HepG2 (cell line): Measurements from ENCODE around the gene APRT. TPM values are rescaled to one million over a fixed set of nuclear protein-coding genes. Genes with fewer than 3 reads are reported as not detected.

Source experiments
- CBX5 ChIP-seq: sonication (generic); formaldehyde crosslinking; IDR thresholded peaks from 2 replicates; pipeline ENCODE4 v1.4.0; 2020; ENCODE audit warnings: missing genetic modification reagents, borderline replicate concordance
- ELF4 ChIP-seq: sonication (generic); formaldehyde crosslinking; IDR thresholded peaks from 2 replicates; pipeline ENCODE4 v1.5.0; 2020; ENCODE audit warnings: missing genetic modification reagents, mild to moderate bottlenecking, moderate library complexity, borderline replicate concordance
- MZF1 ChIP-seq: sonication (generic); formaldehyde crosslinking; IDR thresholded peaks from 2 replicates; pipeline ENCODE4 v1.8.1; 2023; ENCODE audit warnings: mild to moderate bottlenecking, missing genetic modification reagents, borderline replicate concordance
- NCOA2 ChIP-seq: sonication (generic); formaldehyde crosslinking; IDR thresholded peaks from 2 replicates; pipeline ENCODE4 v1.8.0; 2022; ENCODE audit warnings: inconsistent platforms
- NFKBIZ ChIP-seq: IDR thresholded peaks from 2 replicates; pipeline ENCODE4 v1.6.1; 2018; ENCODE audit warnings: missing genetic modification reagents, missing compliant biosample characterization
- NONO ChIP-seq, 2 experiments: fragments of 450-650 bp in 1 of 2; sonication (generic) in 1 of 2; formaldehyde crosslinking in 1 of 2; IDR thresholded peaks in 1 of 2; conservative IDR thresholded peaks in 1 of 2; 2 replicates each; pipeline versions ENCODE4 v1.6.1 to v1.8.0; 2017 to 2022; ENCODE audit warnings: mild to moderate bottlenecking in 1 of 2, missing genetic modification reagents in 1 of 2, moderate library complexity in 1 of 2
- PAXIP1 ChIP-seq: sonication (generic); formaldehyde crosslinking; conservative IDR thresholded peaks from 2 replicates; pipeline ENCODE4 v1.4.0; 2020; ENCODE audit warnings: mild to moderate bottlenecking, missing genetic modification reagents, moderate library complexity
- PREB ChIP-seq: sonication (generic); formaldehyde crosslinking; IDR thresholded peaks from 2 replicates; pipeline ENCODE4 v1.4.0; 2020; ENCODE audit warnings: missing genetic modification reagents
- TBL1XR1 ChIP-seq: fragments of 150-350 bp; IDR thresholded peaks from 2 replicates; pipeline ENCODE4 v1.6.1; 2014; ENCODE audit warnings: borderline replicate concordance, low read length; ENCODE audit not compliant: partially characterized antibody
- ZBTB10 ChIP-seq: sonication (generic); formaldehyde crosslinking; IDR thresholded peaks from 2 replicates; pipeline ENCODE4 v1.4.0; 2020; ENCODE audit warnings: missing genetic modification reagents, borderline replicate concordance
- ZBTB49 ChIP-seq: sonication (generic); formaldehyde crosslinking; IDR thresholded peaks from 2 replicates; pipeline ENCODE4 v1.4.0; 2020; ENCODE audit warnings: missing genetic modification reagents, borderline replicate concordance
- ZGPAT ChIP-seq: IDR thresholded peaks from 2 replicates; pipeline ENCODE4 v1.6.1; 2016; ENCODE audit warnings: mild to moderate bottlenecking
- ZKSCAN5 ChIP-seq: sonication (generic); formaldehyde crosslinking; IDR thresholded peaks from 2 replicates; pipeline ENCODE4 v1.5.1; 2020; ENCODE audit warnings: mild to moderate bottlenecking, missing genetic modification reagents
- ZNF138 ChIP-seq: sonication (generic); formaldehyde crosslinking; IDR thresholded peaks from 2 replicates; pipeline ENCODE4 v1.5.0; 2020; ENCODE audit warnings: mild to moderate bottlenecking, low read depth, missing genetic modification reagents
- ZNF3 ChIP-seq: IDR thresholded peaks from 2 replicates; pipeline ENCODE4 v1.7.0; 2017; ENCODE audit warnings: inconsistent platforms
- ZNF563 ChIP-seq: sonication (generic); formaldehyde crosslinking; IDR thresholded peaks from 2 replicates; pipeline ENCODE4 v1.8.0; 2022; ENCODE audit warnings: mild to moderate bottlenecking, moderate library complexity, missing genetic modification reagents
- ZNF746 ChIP-seq: sonication (generic); formaldehyde crosslinking; IDR thresholded peaks from 2 replicates; pipeline ENCODE4 v1.8.0; 2022; ENCODE audit warnings: mild to moderate bottlenecking, missing genetic modification reagents
- ZNF850 ChIP-seq: sonication (generic); formaldehyde crosslinking; conservative IDR thresholded peaks from 2 replicates; pipeline ENCODE4 v1.9.0; 2021; ENCODE audit warnings: mild to moderate bottlenecking, missing genetic modification reagents
- polyA plus RNA-seq, 8 experiments: library from polyadenylated mRNA; depleted of rRNA in 3 of 8; stranded (reverse) in 7 of 8; unstranded in 1 of 8; fragments of >200 nt; fragmentation: Illumina TruSeq in 4 of 8; extraction: Trizol in 4 of 8; gene quantifications; 2 replicates each; pipeline versions ENCODE4 v1.2.1 to v1.2.3, GENCODE V29; 2011 to 2016; ENCODE audit warnings: low read depth in 4 of 8, missing spikeins in 1 of 8, mixed read lengths in 1 of 8; ENCODE audit not compliant: insufficient read depth in 1 of 8
- total RNA-seq, 5 experiments: library from RNA; depleted of rRNA; stranded (reverse); fragments of >200 nt; fragmentation: Illumina TruSeq; extraction: Trizol; gene quantifications; 2 replicates each; pipeline ENCODE4 v1.2.3, GENCODE V29; 2016; ENCODE audit warnings: low read depth in 1 of 5

APRT gene
- total and polyA plus RNA-seq, 2 of the 13 experiments (the other 11 are each of a cell fraction or from before 2014, with no cell fraction given) = 155 to 242 TPM

GRCh38 chr16:88763502-88764053 is 48.1 kb downstream of the APRT start (continued):
- TF ChIP-seq ZNF746 (0 out of 2 replicates have a peak, but pooled peaks have one; percentile 54), ZNF3 (CRISPR knock-in tag) (no peak), ZKSCAN5 (CRISPR knock-in tag) (no peak), CBX5 (CRISPR knock-in tag) (peak; percentile 96), PAXIP1 (CRISPR knock-in tag) (peak; percentile 88), ZNF850 (CRISPR knock-in tag) (no peak), ZBTB49 (no peak), PREB (CRISPR knock-in tag) (no peak), NONO (IDR thresholded peaks at IDR 0.05) (no peak), NONO (CRISPR knock-in tag; conservative IDR thresholded peaks at IDR 0.05) (peak; percentile 92), TBL1XR1 (peak; percentile 90), NFKBIZ (CRISPR knock-in tag) (peak; percentile 77; the same call in 1 of the 2 replicates), ZGPAT (peak; percentile 94), ZNF563 (CRISPR knock-in tag) (no peak; the same call in 1 of the 2 replicates), NCOA2 (CRISPR knock-in tag) (peak; percentile 83), ELF4 (no peak), ZNF138 (CRISPR knock-in tag) (peak; percentile 62; the same call in 1 of the 2 replicates), MZF1 (CRISPR knock-in tag) (no peak), ZBTB10 (no peak)
